GM23338 (cell line): ENCODE data around the gene STARD13. TPM values are rescaled to one million over a fixed set of nuclear protein-coding genes. Genes with fewer than 3 reads are reported as not detected.

Experiments used
- ATAC-seq: fragments of 200-7000 bp; cut with Tn5 transposase; 3 replicates; pipeline ENCODE4 v1.9.1; 2020
- DNase-seq: peaks from one replicate; pipeline ENCODE4 v3.0.0-alpha.2; 2015; ENCODE audit warnings: low spot score
- H2AFZ ChIP-seq: fragments of 200-600 bp; sonication (generic); 2 replicates; pipeline ENCODE4 v1.8.0; 2016; ENCODE audit warnings: antibody characterized with exemption, mild to moderate bottlenecking, moderate library complexity
- H3F3A ChIP-seq: fragments of 200-600 bp; sonication (generic); replicated peaks from 2 replicates; pipeline ENCODE4 v1.8.0; 2017; ENCODE audit warnings: antibody characterized with exemption, mixed run types, low read depth
- H3K27ac ChIP-seq: fragments of 200-600 bp; sonication (generic); 2 replicates; pipeline ENCODE4 v1.6.1; 2016; ENCODE audit warnings: low read depth
- H3K27me3 ChIP-seq: fragments of 200-600 bp; sonication (generic); 2 replicates; pipeline ENCODE4 v1.8.0; 2016; ENCODE audit warnings: mild to moderate bottlenecking, mixed run types, moderate library complexity; ENCODE audit not compliant: insufficient read depth
- H3K36me3 ChIP-seq: fragments of 200-600 bp; sonication (generic); 2 replicates; pipeline ENCODE4 v1.8.0; 2016; ENCODE audit warnings: mild to moderate bottlenecking; ENCODE audit not compliant: insufficient read depth
- H3K4me1 ChIP-seq: fragments of 200-600 bp; sonication (generic); 2 replicates; pipeline ENCODE4 v1.8.0; 2016; ENCODE audit warnings: mild to moderate bottlenecking, moderate library complexity; ENCODE audit not compliant: insufficient read depth
- H3K4me2 ChIP-seq: fragments of 200-600 bp; sonication (generic); 2 replicates; pipeline ENCODE4 v1.7.1; 2017; ENCODE audit warnings: mixed run types
- H3K4me3 ChIP-seq: fragments of 200-600 bp; sonication (generic); 2 replicates; pipeline ENCODE4 v1.6.1; 2016; ENCODE audit warnings: mixed run types
- H3K79me2 ChIP-seq: fragments of 200-600 bp; sonication (generic); replicated peaks from 2 replicates; pipeline ENCODE4 v1.8.0; 2017; ENCODE audit warnings: mild to moderate bottlenecking; ENCODE audit not compliant: insufficient read depth
- H3K9me2 ChIP-seq: fragments of 200-600 bp; sonication (generic); 2 replicates; pipeline ENCODE4 v1.8.0; 2017; ENCODE audit not compliant: insufficient read depth
- H4K20me1 ChIP-seq: fragments of 200-600 bp; sonication (generic); replicated peaks from 2 replicates; pipeline ENCODE4 v1.8.0; 2017; ENCODE audit warnings: mild to moderate bottlenecking; ENCODE audit not compliant: insufficient read depth
- H3K27ac Mint-ChIP-seq: 2 replicates; pipeline ENCODE4 v1.8.0; 2020; ENCODE audit warnings: inconsistent platforms, mild to moderate bottlenecking, moderate library complexity, mixed read lengths
- H3K27me3 Mint-ChIP-seq: 3 replicates; pipeline ENCODE4 v1.8.0; 2022; ENCODE audit warnings: low read depth, mild to moderate bottlenecking, moderate library complexity, mixed read lengths, inconsistent platforms; ENCODE audit not compliant: insufficient read depth, poor library complexity
- H3K36me3 Mint-ChIP-seq: 3 replicates; pipeline ENCODE4 v1.8.0; 2021; ENCODE audit warnings: low read depth, mild to moderate bottlenecking, inconsistent platforms, moderate library complexity, mixed read lengths
- H3K4me1 Mint-ChIP-seq: 3 replicates; pipeline ENCODE4 v1.8.0; 2020; ENCODE audit warnings: mild to moderate bottlenecking, inconsistent platforms, mixed read lengths
- H3K4me3 Mint-ChIP-seq: 3 replicates; pipeline ENCODE4 v1.8.0; 2021; ENCODE audit warnings: moderate library complexity, mild to moderate bottlenecking, inconsistent platforms, mixed read lengths
- H3K9me3 Mint-ChIP-seq: 3 replicates; pipeline ENCODE4 v1.8.0; 2020; ENCODE audit warnings: moderate library complexity, mild to moderate bottlenecking, inconsistent platforms, mixed read lengths
- CREB1 ChIP-seq: fragments of 250-450 bp; sonication (Bioruptor Pico); IDR thresholded peaks from 2 replicates; pipeline ENCODE4 v1.5.0; 2020; ENCODE audit warnings: low read depth, mild to moderate bottlenecking, moderate library complexity
- ETS1 ChIP-seq: IDR thresholded peaks from 2 replicates; pipeline ENCODE4 v1.6.1; 2016; ENCODE audit warnings: antibody characterized with exemption
- EZH2 ChIP-seq: fragments of 200-600 bp; sonication (generic); IDR thresholded peaks from one replicate; pipeline ENCODE4 v1.8.0; 2017; ENCODE audit warnings: antibody characterized with exemption, mild to moderate bottlenecking, low read depth; ENCODE audit not compliant: unreplicated experiment
- EZH2phosphoT487 ChIP-seq: fragments of 200-600 bp; sonication (generic); IDR thresholded peaks from one replicate; pipeline ENCODE4 v1.8.1; 2018; ENCODE audit warnings: antibody characterized with exemption; ENCODE audit not compliant: unreplicated experiment
- JUNB ChIP-seq: IDR thresholded peaks from one replicate; pipeline ENCODE4 v1.6.1; 2016; ENCODE audit warnings: antibody characterized with exemption; ENCODE audit not compliant: unreplicated experiment
- NANOG ChIP-seq: IDR thresholded peaks from 2 replicates; pipeline ENCODE4 v1.6.1; 2016; ENCODE audit warnings: antibody characterized with exemption, borderline replicate concordance
- POLR2AphosphoS5 ChIP-seq: IDR thresholded peaks from 2 replicates; pipeline ENCODE4 v1.6.1; 2016; ENCODE audit warnings: antibody characterized with exemption, low read depth
- REST ChIP-seq: IDR thresholded peaks from one replicate; pipeline ENCODE4 v1.6.1; 2018; ENCODE audit warnings: antibody characterized with exemption; ENCODE audit not compliant: unreplicated experiment
- STAT1 ChIP-seq: IDR thresholded peaks from one replicate; pipeline ENCODE4 v1.6.1; 2016; ENCODE audit warnings: antibody characterized with exemption; ENCODE audit not compliant: unreplicated experiment
- ZNF114 ChIP-seq: fragments of 250-450 bp; sonication (Bioruptor Pico); IDR thresholded peaks from 2 replicates; pipeline ENCODE4 v1.5.0; 2020; ENCODE audit warnings: mild to moderate bottlenecking, moderate library complexity
- ZNF331 ChIP-seq: fragments of 250-450 bp; sonication (Bioruptor Pico); IDR thresholded peaks from 2 replicates; pipeline ENCODE4 v1.5.0; 2020; ENCODE audit warnings: low read depth, mild to moderate bottlenecking, moderate library complexity
- ZNF462 ChIP-seq: fragments of 250-450 bp; sonication (Bioruptor Pico); IDR thresholded peaks from 2 replicates; pipeline ENCODE4 v1.5.0; 2020; ENCODE audit warnings: mild to moderate bottlenecking, moderate library complexity
- polyA plus RNA-seq: library from polyadenylated mRNA; unstranded; fragments of >200 nt; fragmentation: Nextera tagmentation; extraction: Ambion mirVana; gene quantifications from 2 replicates; pipeline ENCODE4 v1.2.1, GENCODE V29; 2016
- total RNA-seq: library from RNA; depleted of rRNA; stranded (reverse); fragments of >200 nt; shearing (Covaris generic); gene quantifications from 2 replicates; pipeline ENCODE4 v1.2.3, GENCODE V29; 2014
- TF ChIP-seq, protein P1 (sequence below), 2 experiments: fragments of 200-600 bp in 1 of 2; sonication (generic) in 1 of 2; conservative IDR thresholded peaks; 2 replicates each; pipeline versions ENCODE4 v1.5.1 to v1.6.1; 2016 to 2017; ENCODE audit warnings: antibody characterized with exemption in 2 of 2, low read depth in 2 of 2, mild to moderate bottlenecking in 2 of 2, moderate library complexity in 1 of 2

Gene STARD13
- total and polyA plus RNA-seq, 2 experiments from 2014 or later, result 3.2 to 5.2 TPM

DNA sequence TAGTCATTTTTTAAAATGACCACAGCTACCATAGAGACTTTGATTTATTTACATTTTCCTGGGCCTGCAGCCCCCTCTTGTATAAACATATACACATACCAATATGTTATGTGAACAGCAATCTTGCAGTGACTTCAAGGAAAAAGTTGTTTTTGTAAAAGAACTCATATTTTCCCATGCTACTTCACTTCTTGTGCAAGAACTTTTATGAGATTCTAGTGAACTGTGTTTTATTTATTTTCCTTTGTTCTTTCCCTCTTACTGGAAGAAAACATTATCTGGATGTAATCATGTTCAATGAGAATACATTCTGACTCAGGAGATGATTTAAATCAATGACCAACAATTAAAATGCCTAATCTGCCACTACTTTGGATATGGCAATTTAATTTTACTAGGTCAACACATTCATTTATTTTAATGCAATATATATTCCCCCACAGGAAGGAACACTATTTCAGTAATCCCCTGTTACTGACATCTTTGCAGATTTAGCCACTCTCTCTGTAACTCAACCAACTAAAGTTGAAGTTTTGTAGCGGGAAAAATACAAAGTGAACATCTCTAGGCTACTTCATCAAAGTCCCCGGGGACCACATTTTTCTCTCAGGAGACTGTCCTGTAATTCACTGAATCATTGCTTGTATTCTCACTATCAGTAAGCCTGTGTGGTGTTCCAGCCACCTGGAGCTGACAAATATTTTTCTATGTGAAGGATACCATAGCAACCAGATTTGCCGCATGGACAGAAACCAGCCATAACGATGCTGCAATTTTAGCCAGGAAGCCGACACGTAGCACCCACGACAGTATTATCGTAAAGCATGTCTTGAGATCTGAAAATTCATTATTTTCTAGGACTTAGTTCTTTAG lies 90.5 kb downstream of the STARD13 start:
- peaks cover 22% of the 10 kb centered on the region for H3K4me1 Mint-ChIP-seq

More for the DNA sequence above, 90.5 kb downstream of the STARD13 start:
- ATAC-seq, result no peak
- Histone ChIP-seq H4K20me1 (no peaks in the 10 kb centered on the region), H3K27ac (no peak overlapping the region), H3K4me2 (no peak overlapping the region), H3K36me3 (no peaks in the 10 kb centered on the region), H3K4me1 (peaks cover 6% of the 10 kb centered on the region; the same call in 1 of the 2 replicates), H2AFZ (no peak overlapping the region), H3F3A (no peaks in the 10 kb centered on the region), H3K79me2 (no peaks in the 10 kb centered on the region), H3K4me3 (no peak overlapping the region), H3K9me2 (no peaks in the 10 kb centered on the region), H3K27me3 (no peaks in the 10 kb centered on the region)
- Mint-ChIP-seq H3K27ac (no peak overlapping the region), H3K9me3 (no peaks in the 10 kb centered on the region), H3K36me3 (no peaks in the 10 kb centered on the region), H3K27me3 (peaks cover 2% of the 10 kb centered on the region), H3K4me3 (no peak overlapping the region)
- TF ChIP-seq STAT1 (no peak), POLR2AphosphoS5 (no peak), JUNB (no peak), ZNF462 (CRISPR knock-in tag) (no peak), ZNF114 (CRISPR knock-in tag) (no peak), NANOG (no peak), ZNF331 (CRISPR knock-in tag) (no peak), EZH2phosphoT487 (no peak), REST (no peak), ETS1 (no peak), EZH2 (no peak), CREB1 (CRISPR knock-in tag) (no peak)
- TF ChIP-seq, protein P1, sequence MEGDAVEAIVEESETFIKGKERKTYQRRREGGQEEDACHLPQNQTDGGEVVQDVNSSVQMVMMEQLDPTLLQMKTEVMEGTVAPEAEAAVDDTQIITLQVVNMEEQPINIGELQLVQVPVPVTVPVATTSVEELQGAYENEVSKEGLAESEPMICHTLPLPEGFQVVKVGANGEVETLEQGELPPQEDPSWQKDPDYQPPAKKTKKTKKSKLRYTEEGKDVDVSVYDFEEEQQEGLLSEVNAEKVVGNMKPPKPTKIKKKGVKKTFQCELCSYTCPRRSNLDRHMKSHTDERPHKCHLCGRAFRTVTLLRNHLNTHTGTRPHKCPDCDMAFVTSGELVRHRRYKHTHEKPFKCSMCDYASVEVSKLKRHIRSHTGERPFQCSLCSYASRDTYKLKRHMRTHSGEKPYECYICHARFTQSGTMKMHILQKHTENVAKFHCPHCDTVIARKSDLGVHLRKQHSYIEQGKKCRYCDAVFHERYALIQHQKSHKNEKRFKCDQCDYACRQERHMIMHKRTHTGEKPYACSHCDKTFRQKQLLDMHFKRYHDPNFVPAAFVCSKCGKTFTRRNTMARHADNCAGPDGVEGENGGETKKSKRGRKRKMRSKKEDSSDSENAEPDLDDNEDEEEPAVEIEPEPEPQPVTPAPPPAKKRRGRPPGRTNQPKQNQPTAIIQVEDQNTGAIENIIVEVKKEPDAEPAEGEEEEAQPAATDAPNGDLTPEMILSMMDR (conservative IDR thresholded peaks at IDR 0.05; ENCODE audit: low read depth in 2 of 2), result no peak
- DNase-seq, result no peak
